Epithelial cell of proximal tubule (primary cell): Measurements from ENCODE around the gene JUP. TPM values are rescaled to one million over a fixed set of nuclear protein-coding genes. Genes with fewer than 3 reads are reported as not detected.

Experiments used
- DNase-seq: peaks from one replicate; pipeline ENCODE4 v3.0.0-alpha.2; 2011; ENCODE audit warnings: low read depth
- H3K4me3 ChIP-seq: 2 replicates; pipeline ENCODE4 v1.5.1; 2011; ENCODE audit warnings: low read depth, mild to moderate bottlenecking, low read length
- CTCF ChIP-seq: conservative IDR thresholded peaks from 2 replicates; pipeline ENCODE4 v1.5.1; 2012; ENCODE audit warnings: low read depth, mild to moderate bottlenecking, low read length
- total RNA-seq: library from RNA; depleted of rRNA; stranded (reverse); fragments of >200 nt; gene quantifications from 2 replicates; pipeline ENCODE4 v1.2.3, GENCODE V29; 2015

The JUP gene
- total RNA-seq, 1 donor from 2014 or later, result 425 TPM

- H3K4me3 ChIP-seq, result no peak overlapping the region
- TF ChIP-seq CTCF, result no peak
- DNase-seq, result no peak
Measured at GRCh38 chr17:41705271-41705991, 81.1 kb downstream of the JUP start.

Other genes starting within 250 kb of the JUP start
- gene KRT9, start 214.7 kb downstream of the JUP start, total RNA-seq, result not detected in 2 replicates
- gene KRT14, start 199.8 kb downstream of the JUP start, total RNA-seq, result not detected in 2 replicates
- 2.0 and 4.3 TPM in 2 replicates for gene KRT16, start 173.9 kb downstream of the JUP start, total RNA-seq
- gene KRT17, start 162.1 kb downstream of the JUP start, total RNA-seq, result 20.8 and 88.8 TPM in 2 replicates
- gene EIF1, start 97.8 kb downstream of the JUP start, total RNA-seq, result 59.0 and 86.7 TPM in 2 replicates
- gene GAST, start 74.4 kb downstream of the JUP start, total RNA-seq, result not detected in 2 replicates
- 0.06 and 0.14 TPM in 2 replicates for gene HAP1, start 52.1 kb downstream of the JUP start, total RNA-seq
- gene P3H4, start 25.2 kb upstream of the JUP start, total RNA-seq, result 47.8 and 55.5 TPM in 2 replicates
- gene FKBP10, start 26.3 kb upstream of the JUP start, total RNA-seq, result 106 and 143 TPM in 2 replicates
- gene NT5C3B, start 49.5 kb upstream of the JUP start, total RNA-seq, result 67.6 and 70.8 TPM in 2 replicates
- not detected in 2 replicates for gene KLHL10, start 51.1 kb upstream of the JUP start, total RNA-seq
- 12.3 and 13.8 TPM in 2 replicates for gene KLHL11, start 78.7 kb upstream of the JUP start, total RNA-seq
- 193 and 311 TPM in 2 replicates for gene ACLY, start 132.2 kb upstream of the JUP start, total RNA-seq
- gene ODAD4, start 143.9 kb upstream of the JUP start, total RNA-seq, result 0.23 and 0.29 TPM in 2 replicates
- 69.8 and 75.9 TPM in 2 replicates for gene CNP, start 180.1 kb upstream of the JUP start, total RNA-seq
- 57.6 and 66.8 TPM in 2 replicates for gene DNAJC7, start 230.7 kb upstream of the JUP start, total RNA-seq
- gene NKIRAS2, start 233.4 kb upstream of the JUP start, total RNA-seq, result 37.7 and 53.3 TPM in 2 replicates